ENCODE measurements around the gene SLC45A1.

GRCh38 chr1:8374356-8374755 is 56.4 kb downstream of the SLC45A1 start:
- TF ChIP-seq CTCF (IDR thresholded peaks at IDR 0.05) (no peak), POLR2A (IDR thresholded peaks at IDR 0.05) (no peak)
